H9 (cell line): Measurements from ENCODE around the gene RPL15. TPM values are rescaled to one million over a fixed set of nuclear protein-coding genes. Genes with fewer than 3 reads are reported as not detected.

Experiments used
- DNase-seq: peaks from one replicate; pipeline ENCODE4 v3.0.0-alpha.2; 2017
- H2AFZ ChIP-seq: one replicate; pipeline ENCODE4 v1.6.1; 2013; ENCODE audit warnings: mild to moderate bottlenecking, low read length, control low read depth, moderate library complexity
- H2AK5ac ChIP-seq: 2 replicates; pipeline ENCODE4 v1.6.1; 2013; ENCODE audit warnings: low read length, control low read depth, mixed read lengths; ENCODE audit not compliant: insufficient read length
- H2BK120ac ChIP-seq: one replicate; pipeline ENCODE4 v1.6.1; 2013; ENCODE audit warnings: low read depth, mild to moderate bottlenecking, low read length, control low read depth, inconsistent platforms; ENCODE audit not compliant: poor library complexity, severe bottlenecking
- H2BK12ac ChIP-seq: 2 replicates; pipeline ENCODE4 v1.6.1; 2013; ENCODE audit warnings: low read length, control low read depth, mixed read lengths, low read depth; ENCODE audit not compliant: insufficient read length
- H2BK15ac ChIP-seq: 2 replicates; pipeline ENCODE4 v1.6.1; 2013; ENCODE audit warnings: low read depth, low read length, control low read depth
- H2BK20ac ChIP-seq: one replicate; pipeline ENCODE4 v1.6.1; 2013; ENCODE audit warnings: low read depth, mild to moderate bottlenecking, low read length, control low read depth, inconsistent platforms; ENCODE audit not compliant: poor library complexity, severe bottlenecking
- H2BK5ac ChIP-seq: 2 replicates; pipeline ENCODE4 v1.6.1; 2013; ENCODE audit warnings: low read length, control low read depth, mixed read lengths; ENCODE audit not compliant: insufficient read length
- H3K14ac ChIP-seq: 2 replicates; pipeline ENCODE4 v1.6.1; 2013; ENCODE audit warnings: low read length, control low read depth; ENCODE audit not compliant: insufficient read depth
- H3K18ac ChIP-seq: 2 replicates; pipeline ENCODE4 v1.6.1; 2013; ENCODE audit warnings: low read depth, mild to moderate bottlenecking, mixed read lengths, low read length, control low read depth; ENCODE audit not compliant: insufficient read length
- H3K23ac ChIP-seq: 2 replicates; pipeline ENCODE4 v1.6.1; 2013; ENCODE audit warnings: low read length, control low read depth, mixed read lengths, low read depth; ENCODE audit not compliant: insufficient read length
- H3K23me2 ChIP-seq: 2 replicates; pipeline ENCODE4 v1.6.1; 2013; ENCODE audit warnings: low read depth, mild to moderate bottlenecking, mixed read lengths, low read length, control low read depth; ENCODE audit not compliant: insufficient read length, poor library complexity, severe bottlenecking
- H3K27ac ChIP-seq: 2 replicates; pipeline ENCODE4 v1.5.1; 2013; ENCODE audit warnings: low read length, control low read depth, mixed read lengths, low read depth; ENCODE audit not compliant: insufficient read length
- H3K27me3 ChIP-seq: 2 replicates; pipeline ENCODE4 v1.6.1; 2013; ENCODE audit warnings: low read length, control low read depth, inconsistent platforms; ENCODE audit not compliant: insufficient read depth
- H3K4ac ChIP-seq: 2 replicates; pipeline ENCODE4 v1.6.1; 2013; ENCODE audit warnings: low read depth, mild to moderate bottlenecking, control low read depth, inconsistent platforms, low read length, moderate library complexity
- H3K4me1 ChIP-seq: 2 replicates; pipeline ENCODE4 v1.6.1; 2013; ENCODE audit warnings: low read length, control low read depth, inconsistent platforms; ENCODE audit not compliant: insufficient read depth
- H3K4me2 ChIP-seq: 2 replicates; pipeline ENCODE4 v1.6.1; 2013; ENCODE audit warnings: low read length, control low read depth, mixed read lengths; ENCODE audit not compliant: insufficient read length, insufficient read depth
- H3K56ac ChIP-seq: 2 replicates; pipeline ENCODE4 v1.6.1; 2013; ENCODE audit warnings: low read depth, mild to moderate bottlenecking, mixed read lengths, low read length, control low read depth; ENCODE audit not compliant: insufficient read length
- H3K79me1 ChIP-seq: 2 replicates; pipeline ENCODE4 v1.6.1; 2013; ENCODE audit warnings: low read depth, mild to moderate bottlenecking, moderate library complexity, low read length, control low read depth, inconsistent platforms; ENCODE audit not compliant: insufficient read depth, poor library complexity, severe bottlenecking
- H3K79me2 ChIP-seq: 2 replicates; pipeline ENCODE4 v1.6.1; 2013; ENCODE audit warnings: low read length, control low read depth, inconsistent platforms; ENCODE audit not compliant: insufficient read depth
- H3K9ac ChIP-seq: 2 replicates; pipeline ENCODE4 v1.6.1; 2013; ENCODE audit warnings: low read length, control low read depth, mixed read lengths; ENCODE audit not compliant: insufficient read length; ENCODE audit errors: extremely low read depth
- H3K9me3 ChIP-seq: one replicate; pipeline ENCODE4 v1.6.1; 2013; ENCODE audit warnings: low read depth, low read length, inconsistent platforms; ENCODE audit not compliant: control insufficient read depth
- H3T11ph ChIP-seq: one replicate; pipeline ENCODE4 v1.6.1; 2013; ENCODE audit warnings: mild to moderate bottlenecking, low read length, control low read depth, inconsistent platforms
- H4K20me1 ChIP-seq: one replicate; pipeline ENCODE4 v1.6.1; 2013; ENCODE audit not compliant: control insufficient read depth, insufficient read length, insufficient read depth
- H4K5ac ChIP-seq: 2 replicates; pipeline ENCODE4 v1.6.1; 2013; ENCODE audit warnings: low read depth, mild to moderate bottlenecking, mixed read lengths, low read length, control low read depth; ENCODE audit not compliant: insufficient read length
- H4K8ac ChIP-seq: replicated peaks from 2 replicates; pipeline ENCODE4 v1.6.1; 2013; ENCODE audit warnings: low read length, control low read depth, mixed read lengths, low read depth; ENCODE audit not compliant: insufficient read length
- H4K91ac ChIP-seq: 2 replicates; pipeline ENCODE4 v1.6.1; 2013; ENCODE audit warnings: low read depth, mild to moderate bottlenecking, moderate library complexity, mixed read lengths, low read length, control low read depth; ENCODE audit not compliant: insufficient read length
- H3K27ac Mint-ChIP-seq, 3 experiments: 2 replicates in 2 of 3; 3 replicates in 1 of 3; pipeline ENCODE4 v1.8.0; 2020 to 2021; ENCODE audit warnings: mixed read lengths in 3 of 3, mild to moderate bottlenecking in 1 of 3, moderate library complexity in 1 of 3
- H3K27me3 Mint-ChIP-seq: 2 replicates; pipeline ENCODE4 v1.8.0; 2021; ENCODE audit warnings: low read depth, mild to moderate bottlenecking, moderate library complexity, mixed read lengths
- H3K36me3 Mint-ChIP-seq, 3 experiments: 2 replicates in 2 of 3; 3 replicates in 1 of 3; pipeline ENCODE4 v1.8.0; 2020 to 2021; ENCODE audit warnings: low read depth in 3 of 3, mixed read lengths in 3 of 3; ENCODE audit not compliant: insufficient read depth in 1 of 3
- H3K4me1 Mint-ChIP-seq, 2 experiments: 2 replicates each; pipeline ENCODE4 v1.8.0; 2020; ENCODE audit warnings: mixed read lengths in 2 of 2
- H3K4me3 Mint-ChIP-seq, 2 experiments: 2 replicates in 1 of 2; 3 replicates in 1 of 2; pipeline ENCODE4 v1.8.0; 2020 to 2021; ENCODE audit warnings: mild to moderate bottlenecking in 2 of 2, mixed read lengths in 2 of 2, moderate library complexity in 1 of 2
- H3K9me3 Mint-ChIP-seq, 2 experiments: 2 replicates in 1 of 2; 3 replicates in 1 of 2; pipeline ENCODE4 v1.8.0; 2020; ENCODE audit warnings: mild to moderate bottlenecking in 2 of 2, mixed read lengths in 2 of 2, moderate library complexity in 1 of 2
- WGBS: extraction: QIAGEN DNeasy Blood & Tissue Kit; methylation state at CpG from one replicate; pipeline ENCODE4 v1.1.7; 2013; ENCODE audit warnings: missing lambda C conversion rate, low lambda C conversion rate, mixed read lengths; ENCODE audit not compliant: insufficient read length; ENCODE audit errors: extremely low coverage; 5-methylcytosine and 5-hydroxymethylcytosine counted together
- total RNA-seq: library from RNA; stranded (reverse); gene quantifications from 2 replicates; pipeline ENCODE4 v1.2.1, GENCODE V29; 2021
- TF ChIP-seq, protein P1 (sequence below): fragments of 200-600 bp; sonication (generic); conservative IDR thresholded peaks from 3 replicates; pipeline ENCODE4 v1.8.0; 2021; ENCODE audit warnings: antibody characterized with exemption, mild to moderate bottlenecking

Gene RPL15
- total RNA-seq, 1 experiment from 2014 or later: 2,794 TPM

- Histone ChIP-seq H3K4me1 (no peaks in the 10 kb centered on the region; the same call in 1 of the 2 replicates), H4K91ac (no peak overlapping the region), H2BK15ac (no peak overlapping the region), H2AFZ (no peak overlapping the region), H4K8ac (no peak overlapping the region), H2AK5ac (no peak overlapping the region), H2BK12ac (no peak overlapping the region), H3K23me2 (no peaks in the 10 kb centered on the region), H3K4me2 (no peak overlapping the region), H2BK120ac (no peak overlapping the region), H3K56ac (no peak overlapping the region), H2BK5ac (no peak overlapping the region), H3K14ac (no peak overlapping the region), H3K79me1 (no peaks in the 10 kb centered on the region), H3K79me2 (peaks cover 3% of the 10 kb centered on the region; the same call in 1 of the 2 replicates), H3K9ac (no peak overlapping the region), H4K5ac (no peak overlapping the region), H4K20me1 (no peaks in the 10 kb centered on the region), H3K9me3 (no peaks in the 10 kb centered on the region), H3K27me3 (no peaks in the 10 kb centered on the region), H3K27ac (no peak overlapping the region), H3K18ac (no peak overlapping the region), H2BK20ac (no peak overlapping the region), H3T11ph (no peak overlapping the region), H3K4ac (no peak overlapping the region), H3K23ac (no peak overlapping the region)
- WGBS: no CpG with 5 or more reads among the region's 8 CpGs
- TF ChIP-seq, protein P1, sequence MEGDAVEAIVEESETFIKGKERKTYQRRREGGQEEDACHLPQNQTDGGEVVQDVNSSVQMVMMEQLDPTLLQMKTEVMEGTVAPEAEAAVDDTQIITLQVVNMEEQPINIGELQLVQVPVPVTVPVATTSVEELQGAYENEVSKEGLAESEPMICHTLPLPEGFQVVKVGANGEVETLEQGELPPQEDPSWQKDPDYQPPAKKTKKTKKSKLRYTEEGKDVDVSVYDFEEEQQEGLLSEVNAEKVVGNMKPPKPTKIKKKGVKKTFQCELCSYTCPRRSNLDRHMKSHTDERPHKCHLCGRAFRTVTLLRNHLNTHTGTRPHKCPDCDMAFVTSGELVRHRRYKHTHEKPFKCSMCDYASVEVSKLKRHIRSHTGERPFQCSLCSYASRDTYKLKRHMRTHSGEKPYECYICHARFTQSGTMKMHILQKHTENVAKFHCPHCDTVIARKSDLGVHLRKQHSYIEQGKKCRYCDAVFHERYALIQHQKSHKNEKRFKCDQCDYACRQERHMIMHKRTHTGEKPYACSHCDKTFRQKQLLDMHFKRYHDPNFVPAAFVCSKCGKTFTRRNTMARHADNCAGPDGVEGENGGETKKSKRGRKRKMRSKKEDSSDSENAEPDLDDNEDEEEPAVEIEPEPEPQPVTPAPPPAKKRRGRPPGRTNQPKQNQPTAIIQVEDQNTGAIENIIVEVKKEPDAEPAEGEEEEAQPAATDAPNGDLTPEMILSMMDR: no peak
- Mint-ChIP-seq H3K36me3 (peaks cover 41 to 55% (median 49%) of the 10 kb centered on the region in 3 experiments), H3K27ac (no peak overlapping the region; a peak in 1 of 7 replicates), H3K4me3 (no peak overlapping the region), H3K27me3 (no peaks in the 10 kb centered on the region), H3K9me3 (peaks cover 17 to 28% of the 10 kb centered on the region in 2 experiments), H3K4me1 (peaks cover 16 to 21% of the 10 kb centered on the region in 2 experiments)
- no peak for DNase-seq
Observed at GRCh38 chr3:23879485-23879884, 37.4 kb upstream of the RPL15 start.
